CD4-positive, alpha-beta T cell treated with Interleukin-4 for 1 hour (primary cell): ENCODE results near the gene TMEM204.
A peak's percentile ranks its signal among the peaks of the same experiment; 100 is the strongest.

Experiments used
- DNase-seq, 2 donors: peaks; one replicate each; pipeline ENCODE4 v3.0.0-alpha.2; 2020 to 2022

The TMEM204 gene

GRCh38 chr16:1533443-1533951 is at the start of gene TMEM204:
Gene TMEM204, plus strand, starts transcription at chr16:1533666. Its CDS starts 610 bp downstream, at chr16:1534276.
- peak; percentile 23 to 51 for DNase-seq

DNA sequence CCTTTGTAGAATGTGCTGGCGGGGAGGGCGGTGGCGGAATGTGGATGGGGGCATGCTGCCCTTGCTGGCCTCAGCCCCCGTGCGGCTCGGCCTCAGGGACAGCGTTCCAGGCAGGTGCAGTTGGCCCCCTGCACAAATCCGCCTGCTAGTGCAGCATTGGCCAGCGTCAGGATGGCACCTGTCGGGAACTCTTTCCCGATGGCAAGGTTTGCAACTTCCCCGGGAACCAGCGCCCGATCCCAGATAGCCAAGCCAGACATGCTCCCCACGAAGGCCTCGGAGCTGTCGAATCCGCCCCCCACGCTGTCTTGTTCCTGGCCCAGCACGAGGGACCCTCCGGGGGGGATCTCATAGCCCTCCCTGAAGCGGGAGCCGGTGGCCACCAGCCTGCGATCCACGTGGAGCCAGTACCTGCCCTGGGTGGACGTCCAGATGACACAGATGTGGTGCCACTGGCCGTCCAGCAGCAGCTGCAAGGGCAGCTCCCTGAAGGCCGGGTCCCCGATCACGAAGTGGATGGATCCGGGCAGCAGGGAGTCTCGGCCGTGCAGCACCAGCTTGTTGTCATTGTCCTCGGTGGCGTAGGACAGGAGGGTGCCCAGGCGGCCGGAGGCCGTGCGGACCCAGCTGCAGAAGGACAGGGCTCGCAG is 47.5 kb upstream of the TMEM204 start:
- no peak for DNase-seq

- no peak for DNase-seq
These were observed 46.7 kb upstream of the TMEM204 start for GRCh38 chr16:1486551-1487390.

GRCh38 chr16:1487395-1488053 is 45.9 kb upstream of the TMEM204 start:
- DNase-seq = no peak

GRCh38 chr16:1488054-1488601 is 45.3 kb upstream of the TMEM204 start:
- no peak for DNase-seq

DNA sequence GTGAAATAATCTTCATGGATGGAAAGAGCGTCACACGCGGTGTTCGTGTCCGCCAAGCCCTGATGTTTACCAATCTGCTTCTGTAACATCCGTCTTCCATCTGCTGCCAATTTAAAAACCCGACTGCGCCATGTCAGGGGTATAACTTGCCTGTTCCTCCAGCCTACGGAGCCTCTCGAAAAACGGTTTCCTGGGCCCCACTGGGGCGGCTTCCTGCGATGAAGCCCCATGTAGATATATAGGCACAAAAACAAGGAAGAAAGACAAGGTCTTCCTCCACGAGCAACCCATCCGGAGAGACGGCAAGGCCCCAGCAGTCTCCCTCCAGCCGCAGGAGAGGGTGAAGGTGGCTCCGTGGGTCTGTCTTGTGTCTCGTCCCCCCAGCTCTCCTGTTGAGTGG is 44.8 kb upstream of the TMEM204 start, which contains the start of gene PTX4:
Gene PTX4 (minus strand): TSS at position 326 of the 400 bp plus-strand sequence. CDS start 35 bp downstream, at position 291.
- no peak for DNase-seq

GRCh38 chr16:1489077-1489476 is 44.4 kb upstream of the TMEM204 start:
- DNase-seq = no peak

GRCh38 chr16:1491327-1491726 is 42.1 kb upstream of the TMEM204 start:
- DNase-seq = no peak

- DNase-seq = no peak
These were observed 41.2 kb upstream of the TMEM204 start for GRCh38 chr16:1492082-1492922.

DNA sequence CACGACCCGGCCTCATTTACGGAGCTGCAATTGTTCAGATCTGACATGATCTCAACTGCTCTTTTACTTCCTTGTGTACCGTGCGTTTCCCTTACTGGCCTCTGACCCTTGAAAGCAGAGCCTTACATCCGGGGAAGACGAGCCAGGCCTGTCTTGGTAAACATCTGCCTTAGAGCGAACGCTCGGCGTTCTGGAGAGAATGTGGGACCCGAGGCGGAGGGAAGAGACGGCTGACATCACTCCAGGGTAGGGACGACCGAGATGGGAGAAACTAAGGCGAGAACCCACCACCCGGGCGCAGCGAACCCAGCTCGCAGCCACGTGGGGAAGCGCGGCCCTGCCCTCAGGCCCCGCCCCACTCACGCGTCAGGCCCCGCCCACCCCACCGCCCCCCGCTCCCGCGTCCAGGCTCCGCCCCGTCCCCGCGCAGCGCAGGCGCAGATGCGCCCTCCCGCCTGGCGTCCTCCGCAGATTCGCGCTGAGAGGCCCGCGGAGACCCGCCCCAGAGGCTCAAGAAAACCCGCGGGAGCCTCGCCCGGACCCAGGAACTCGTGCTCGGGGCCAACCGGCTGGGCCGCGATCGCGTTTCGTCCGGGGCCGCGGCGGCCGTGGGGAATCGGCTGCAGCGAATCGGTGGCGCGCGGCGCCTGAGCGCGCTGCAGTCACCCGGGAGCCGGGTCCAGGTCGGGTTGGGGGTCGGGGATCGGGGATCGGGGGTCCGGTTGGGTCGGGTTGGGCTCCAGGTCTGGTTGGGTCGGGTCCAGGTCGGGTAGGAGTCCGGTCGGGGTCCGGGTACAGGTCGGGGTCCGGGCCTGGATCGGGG is 40.3 kb upstream of the TMEM204 start, which contains the start of gene TELO2:
Gene TELO2 (plus strand): TSS at position 438 of the 823 bp plus-strand sequence. CDS start 922 bp downstream, outside the sequence.
- DNase-seq = peak; percentile 83 to 90

GRCh38 chr16:1493746-1494094 is 39.7 kb upstream of the TMEM204 start:
- DNase-seq = no peak

DNA sequence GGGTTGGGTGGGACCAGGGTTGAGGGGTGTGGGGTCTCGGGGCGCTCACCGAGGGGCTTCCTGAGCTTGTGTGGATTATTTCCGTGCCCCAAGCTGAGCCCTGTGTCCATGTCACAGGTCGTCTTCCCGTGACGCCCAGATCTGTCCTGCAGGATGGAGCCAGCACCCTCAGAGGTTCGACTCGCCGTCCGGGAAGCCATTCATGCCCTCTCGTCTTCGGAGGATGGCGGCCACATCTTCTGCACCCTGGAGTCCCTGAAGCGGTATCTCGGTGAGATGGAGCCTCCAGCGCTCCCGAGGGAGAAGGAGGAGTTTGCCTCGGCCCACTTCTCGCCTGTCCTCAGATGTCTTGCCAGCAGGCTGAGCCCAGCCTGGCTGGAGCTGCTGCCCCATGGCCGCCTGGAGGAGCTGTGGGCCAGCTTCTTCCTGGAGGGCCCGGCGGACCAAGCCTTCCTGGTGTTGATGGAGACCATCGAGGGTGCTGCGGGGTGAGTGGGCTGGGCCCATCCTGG is 39.3 kb upstream of the TMEM204 start:
- DNase-seq = no peak

DNA sequence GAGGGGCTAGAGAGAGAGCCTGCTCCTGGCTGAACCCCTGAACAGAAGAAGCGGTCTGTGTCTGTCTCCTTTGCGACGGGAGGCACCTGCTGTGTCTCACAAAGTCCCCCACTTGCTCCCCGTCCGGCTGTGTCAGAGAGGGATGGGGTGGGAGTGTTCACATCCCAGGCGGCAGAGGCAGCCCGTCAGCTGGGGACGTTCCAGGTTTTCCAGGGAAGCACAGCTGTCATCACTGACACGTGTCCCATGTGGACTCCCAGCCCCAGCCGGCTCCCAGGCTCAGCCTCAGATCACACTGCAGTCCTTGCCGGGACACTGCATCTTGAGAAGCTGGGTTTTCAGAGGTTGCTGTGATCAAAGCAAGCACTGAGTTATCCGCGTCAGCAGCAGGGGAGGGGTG is 38.8 kb upstream of the TMEM204 start:
- no peak for DNase-seq

DNA sequence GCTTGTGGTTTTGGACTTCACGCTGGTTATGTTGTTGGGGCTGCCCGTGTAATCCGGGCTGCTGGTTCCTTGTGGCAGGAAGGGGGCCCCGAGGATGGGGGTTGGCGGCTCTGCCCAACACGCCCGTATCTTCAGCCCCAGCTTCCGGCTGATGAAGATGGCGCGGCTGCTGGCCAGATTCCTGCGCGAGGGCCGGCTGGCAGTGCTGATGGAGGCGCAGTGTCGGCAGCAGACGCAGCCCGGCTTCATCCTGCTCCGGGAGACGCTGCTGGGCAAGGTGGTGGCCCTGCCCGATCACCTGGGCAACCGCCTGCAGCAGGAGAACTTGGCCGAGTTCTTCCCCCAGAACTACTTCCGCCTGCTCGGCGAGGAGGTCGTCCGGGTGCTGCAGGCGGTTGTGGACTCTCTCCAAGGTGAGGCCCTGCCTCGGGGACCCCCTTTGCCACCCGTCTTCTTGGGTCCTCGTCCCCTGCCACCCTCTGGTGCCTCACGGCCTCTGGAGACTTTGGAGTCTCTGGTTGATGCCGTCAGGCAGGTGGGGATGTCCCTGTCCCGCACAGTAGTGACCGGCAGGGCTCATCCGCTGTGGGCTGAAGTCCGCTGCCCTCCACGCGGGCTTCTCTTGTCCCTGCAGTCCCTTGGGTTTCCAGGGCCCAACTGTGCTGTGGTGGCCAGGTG is 38.1 kb upstream of the TMEM204 start:
- no peak for DNase-seq

- DNase-seq = no peak
These were observed 37.6 kb upstream of the TMEM204 start for GRCh38 chr16:1495889-1496262.

DNA sequence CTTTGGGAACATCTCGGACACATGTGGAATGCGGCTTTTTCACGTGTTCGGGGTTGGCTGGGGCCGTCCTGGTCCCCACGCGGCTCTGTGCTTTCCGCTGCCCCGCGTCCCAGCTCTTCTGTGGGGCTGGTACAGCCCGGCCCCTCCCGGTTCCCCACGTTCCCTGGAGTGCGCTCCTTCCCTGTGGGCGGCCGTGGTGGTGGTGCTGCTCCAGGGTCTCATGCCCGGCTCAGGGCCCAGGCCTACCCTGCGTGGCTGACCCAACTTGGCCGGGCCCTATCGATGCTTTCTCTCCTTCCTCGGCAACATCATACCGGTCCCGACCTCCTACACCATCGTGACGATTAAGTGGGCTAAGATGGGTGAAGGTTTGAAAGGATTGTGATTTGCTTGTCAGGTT is 37.0 kb upstream of the TMEM204 start:
- no peak for DNase-seq

GRCh38 chr16:1497014-1497598 is 36.4 kb upstream of the TMEM204 start:
- no peak for DNase-seq

DNA sequence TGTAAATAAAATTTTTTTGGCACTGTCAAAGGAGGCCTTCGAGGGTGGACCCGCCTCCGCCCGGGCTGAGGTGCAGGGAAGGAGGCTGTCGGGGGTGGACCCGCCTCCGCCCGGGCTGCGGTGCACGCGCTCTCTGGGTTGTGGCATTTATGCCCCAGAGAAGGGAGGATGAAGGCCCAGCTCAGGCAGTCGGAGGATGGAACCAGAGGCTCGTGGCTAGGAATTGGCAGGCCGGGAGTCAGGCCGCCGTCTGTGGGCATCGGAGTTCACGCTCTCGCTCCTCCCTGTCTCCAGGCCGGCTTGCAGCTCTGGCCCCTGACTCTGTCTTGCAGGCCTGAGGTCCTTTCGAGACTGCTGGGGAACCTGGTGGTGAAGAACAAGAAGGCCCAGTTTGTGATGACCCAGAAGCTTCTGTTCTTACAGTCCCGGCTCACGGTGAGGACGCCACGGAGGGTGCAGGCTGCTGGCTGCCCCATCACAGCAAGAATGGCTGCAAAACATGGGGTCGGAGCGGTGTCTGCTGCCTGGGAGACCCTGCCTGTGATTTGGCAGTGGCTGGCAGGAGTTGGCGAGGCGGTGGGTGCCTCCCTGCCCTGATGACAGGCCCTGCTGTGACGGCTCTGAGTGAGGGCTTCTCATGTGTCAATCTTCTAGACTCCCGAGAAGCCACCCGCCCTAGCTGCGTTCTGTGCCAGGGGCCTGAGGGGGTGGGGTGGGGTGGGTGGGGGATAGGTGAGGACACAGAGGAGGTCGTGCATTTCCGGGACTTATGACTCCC is 34.4 kb upstream of the TMEM204 start:
- DNase-seq = no peak
